Stomach (tissue), 4 donors: ENCODE results near the gene SPTLC1.

Experiments
- CTCF ChIP-seq, 7 experiments: fragments of 450-650 bp in 4 of 7; fragments of 200-600 bp in 3 of 7; sonication (generic) in 3 of 7; IDR thresholded peaks; one replicate each; pipeline ENCODE4 v1.5.1; 2016 to 2019; ENCODE audit warnings: antibody characterized with exemption in 7 of 7, control low read depth in 2 of 7, mild to moderate bottlenecking in 1 of 7
- EP300 ChIP-seq: sonication (generic); formaldehyde crosslinking; IDR thresholded peaks from one replicate; pipeline ENCODE4 v1.6.1; 2017; ENCODE audit warnings: antibody characterized with exemption

GRCh38 chr9:92033307-92033706, 81.9 kb downstream of the SPTLC1 start:
- TF ChIP-seq CTCF (IDR thresholded peaks at IDR 0.05): no peak
- TF ChIP-seq EP300: no peak
